ENCODE measurements around the gene ARHGEF28. TPM values are rescaled to one million over a fixed set of nuclear protein-coding genes. Genes with fewer than 3 reads are reported as not detected.

The ARHGEF28 gene
- total and polyA plus RNA-seq, 8 donors, result 14.9 to 36.2 (median 24.6) TPM

DNA sequence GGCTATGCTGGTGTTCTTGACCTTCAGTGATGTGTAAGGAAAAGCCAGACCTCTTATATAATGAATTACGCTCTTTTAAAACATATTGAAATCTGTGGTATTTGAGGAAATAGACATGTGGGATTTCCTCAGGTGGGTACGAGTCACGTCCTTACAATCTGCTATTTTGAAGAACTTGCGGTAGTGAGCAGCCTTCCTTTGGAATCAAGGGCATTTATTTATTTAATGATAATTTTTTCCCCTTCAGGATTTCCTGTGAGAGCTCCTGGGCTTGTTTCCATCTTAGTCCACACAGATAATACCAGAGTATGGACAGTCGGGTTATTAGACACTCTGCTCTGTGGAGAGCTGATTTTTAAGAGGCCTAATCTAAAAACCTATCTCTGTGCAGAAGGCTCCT is 167.9 kb downstream of the ARHGEF28 start:
- ATAC-seq (no peak), FAIRE-seq (no peak), DNase-seq (no peak)
- TF ChIP-seq, protein P1, sequence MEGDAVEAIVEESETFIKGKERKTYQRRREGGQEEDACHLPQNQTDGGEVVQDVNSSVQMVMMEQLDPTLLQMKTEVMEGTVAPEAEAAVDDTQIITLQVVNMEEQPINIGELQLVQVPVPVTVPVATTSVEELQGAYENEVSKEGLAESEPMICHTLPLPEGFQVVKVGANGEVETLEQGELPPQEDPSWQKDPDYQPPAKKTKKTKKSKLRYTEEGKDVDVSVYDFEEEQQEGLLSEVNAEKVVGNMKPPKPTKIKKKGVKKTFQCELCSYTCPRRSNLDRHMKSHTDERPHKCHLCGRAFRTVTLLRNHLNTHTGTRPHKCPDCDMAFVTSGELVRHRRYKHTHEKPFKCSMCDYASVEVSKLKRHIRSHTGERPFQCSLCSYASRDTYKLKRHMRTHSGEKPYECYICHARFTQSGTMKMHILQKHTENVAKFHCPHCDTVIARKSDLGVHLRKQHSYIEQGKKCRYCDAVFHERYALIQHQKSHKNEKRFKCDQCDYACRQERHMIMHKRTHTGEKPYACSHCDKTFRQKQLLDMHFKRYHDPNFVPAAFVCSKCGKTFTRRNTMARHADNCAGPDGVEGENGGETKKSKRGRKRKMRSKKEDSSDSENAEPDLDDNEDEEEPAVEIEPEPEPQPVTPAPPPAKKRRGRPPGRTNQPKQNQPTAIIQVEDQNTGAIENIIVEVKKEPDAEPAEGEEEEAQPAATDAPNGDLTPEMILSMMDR (IDR thresholded peaks at IDR 0.05), result no peak
- Histone ChIP-seq H3K27me3 (no peaks in the 10 kb centered on the region), H3K4me3 (no peak overlapping the region), H3K9me3 (no peaks in the 10 kb centered on the region), H3K4me1 (peaks cover 0 to 12% (median 5%) of the 10 kb centered on the region in 3 donors), H3K27ac (no peak overlapping the region), H3K36me3 (peaks cover 0 to 6% (median 0%) of the 10 kb centered on the region in 3 donors)
- intact Hi-C loops (cut with DNase I), result loop anchor here (5.0 to 10.0 kb wide), 3 partner anchors 202 to 209 kb away; no protein-coding TSS in a partner anchor
- 55 to 56% methylated on average over 5 of the region's 5 CpGs for WGBS, 2 donors

DNA sequence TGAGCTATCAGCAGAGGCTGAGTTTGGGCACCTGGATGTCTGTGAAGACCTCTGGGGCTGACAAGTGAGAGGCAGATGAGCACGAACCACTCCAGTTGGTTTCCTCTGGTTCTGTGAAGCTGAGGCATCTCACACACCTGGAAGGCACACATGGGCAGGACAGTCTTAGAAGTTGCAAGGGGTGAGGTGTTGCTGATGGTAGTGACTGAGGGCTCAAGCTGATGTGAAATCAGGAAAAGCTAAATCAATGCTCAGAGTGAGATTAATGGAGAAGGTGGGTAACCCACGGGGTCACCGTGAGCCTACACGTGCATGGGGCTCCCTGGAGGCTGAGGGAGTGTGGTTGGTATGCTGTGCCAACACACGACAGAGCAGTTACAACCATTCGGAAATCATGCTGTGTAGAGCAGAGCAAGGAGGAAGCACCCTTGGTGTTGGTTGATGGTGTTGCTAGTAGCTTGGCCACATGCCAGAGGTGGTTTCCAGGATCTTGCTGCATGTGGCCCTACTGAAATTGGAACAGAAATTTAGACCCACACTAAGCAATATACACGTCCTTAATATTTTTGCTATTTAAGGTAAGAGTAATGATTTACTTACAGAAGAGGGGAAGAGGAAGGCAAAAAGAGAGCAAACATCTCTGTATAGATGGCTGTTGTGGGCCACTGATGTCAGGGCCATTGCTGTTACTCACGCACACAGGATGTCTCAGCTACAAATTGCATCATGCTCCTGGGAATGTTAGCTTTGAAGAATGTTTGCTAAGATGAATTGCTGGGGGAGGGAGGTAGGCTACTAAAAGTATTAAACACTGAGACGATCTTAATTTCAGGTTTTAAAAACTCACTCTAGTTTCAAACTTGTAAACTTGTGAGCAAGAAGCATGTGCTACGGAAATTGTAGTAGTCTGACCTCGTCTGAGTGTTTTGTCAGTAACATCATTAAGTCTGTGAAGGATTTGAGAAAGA is 170.5 kb downstream of the ARHGEF28 start:
- intact Hi-C loops (cut with DNase I), result loop anchor here in 1 of 3 donors (10.0 kb wide), 1 partner anchor 212 kb away; no protein-coding TSS in a partner anchor
- Histone ChIP-seq H3K36me3 (peaks cover 0 to 6% (median 0%) of the 10 kb centered on the region in 3 donors), H3K4me3 (no peak overlapping the region), H3K9me3 (no peaks in the 10 kb centered on the region), H3K4me1 (peaks cover 0 to 7% (median 0%) of the 10 kb centered on the region in 3 donors), H3K27me3 (no peaks in the 10 kb centered on the region), H3K27ac (peak overlapping the region in 2 of 4 donors; percentile 7 to 16)
- TF ChIP-seq, protein P1 (IDR thresholded peaks at IDR 0.05), result no peak
- DNase-seq (peak in 4 of 6 donors; percentile 33 to 59 (median 40)), ATAC-seq (peak in 3 of 4 donors; percentile 38 to 58 (median 49)), FAIRE-seq (no peak)
- 67 to 74% methylated on average over 11 of the region's 11 CpGs for WGBS, 2 donors

DNA sequence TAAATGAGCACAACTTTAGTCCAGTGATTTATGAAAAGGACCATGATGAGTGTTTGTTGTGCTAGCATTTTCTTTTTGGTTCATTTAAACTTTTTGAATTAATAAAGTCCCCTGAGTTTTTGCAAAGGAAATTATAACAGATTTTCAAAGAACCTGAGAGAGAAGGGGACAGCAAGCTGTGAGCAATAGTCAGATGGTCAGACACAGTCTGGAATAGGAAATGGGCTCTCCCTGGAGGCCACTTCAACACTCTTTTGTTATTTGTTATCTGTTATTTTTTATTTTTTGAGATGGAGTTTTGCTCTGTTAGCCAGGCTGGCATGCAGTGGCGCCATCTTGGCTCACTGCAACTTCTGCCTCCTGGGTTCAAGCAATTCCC is 171.1 kb downstream of the ARHGEF28 start:
- Histone ChIP-seq H3K36me3 (peaks cover 0 to 6% (median 0%) of the 10 kb centered on the region in 3 donors), H3K9me3 (no peaks in the 10 kb centered on the region), H3K4me1 (peaks cover 0 to 7% (median 0%) of the 10 kb centered on the region in 3 donors), H3K27ac (peak overlapping the region in 1 of 4 donors; percentile 7), H3K27me3 (no peaks in the 10 kb centered on the region), H3K4me3 (no peak overlapping the region)
- intact Hi-C loops (cut with DNase I), result loop anchor here in 1 of 3 donors (10.0 kb wide), 1 partner anchor 212 kb away; no protein-coding TSS in a partner anchor
- TF ChIP-seq, protein P1 (IDR thresholded peaks at IDR 0.05), result no peak
- FAIRE-seq (no peak), DNase-seq (no peak), ATAC-seq (no peak)
- 96 to 100% methylated on average over 1 of the region's 1 CpG for WGBS, 2 donors

DNA sequence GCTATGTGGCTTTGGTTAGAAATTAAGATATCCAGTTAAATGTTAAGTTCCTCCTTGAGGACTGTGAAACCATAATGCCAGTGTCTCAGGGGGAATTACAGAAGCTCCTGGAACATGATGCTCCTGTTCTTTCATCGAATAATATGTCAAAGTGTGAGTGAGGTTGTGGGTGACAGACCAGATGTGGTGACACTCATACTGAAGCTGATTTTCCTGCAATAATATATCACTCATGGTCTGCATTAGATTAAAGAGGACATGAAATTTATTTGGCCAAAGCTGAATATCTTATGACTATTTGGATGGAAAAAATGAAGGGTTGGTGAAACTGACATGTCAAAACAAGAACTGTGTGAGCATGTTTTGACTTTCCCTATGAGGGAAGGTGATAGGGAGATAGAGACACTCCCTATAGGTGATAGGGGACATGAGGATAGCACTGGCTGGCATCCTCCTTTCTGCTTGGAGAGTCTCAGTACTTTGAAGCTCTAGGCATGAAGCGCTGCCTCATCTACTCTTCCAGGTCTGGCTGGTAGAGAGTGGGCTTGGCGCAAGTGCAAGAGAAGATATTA is 173.5 kb downstream of the ARHGEF28 start:
- intact Hi-C loops (cut with DNase I), result loop anchor here in 1 of 3 donors (10.0 kb wide), 1 partner anchor 215 kb away; no protein-coding TSS in a partner anchor
- H3K4me3 ChIP-seq, result no peak overlapping the region
- H3K4me1 ChIP-seq, result peaks cover 0 to 7% (median 0%) of the 10 kb centered on the region in 3 donors
- FAIRE-seq (no peak), DNase-seq (no peak), ATAC-seq (no peak)
- peaks cover 0 to 6% (median 0%) of the 10 kb centered on the region in 3 donors for H3K36me3 ChIP-seq
- TF ChIP-seq, protein P1 (IDR thresholded peaks at IDR 0.05), result no peak
- no peaks in the 10 kb centered on the region for H3K27me3 ChIP-seq
- no peaks in the 10 kb centered on the region for H3K9me3 ChIP-seq
- no peak overlapping the region for H3K27ac ChIP-seq
- 94 to 97% methylated on average over 3 of the region's 3 CpGs for WGBS, 2 donors

All from pancreas (tissue), 10 donors.